Measurements from ENCODE around the gene UXS1.

The UXS1 gene

DNA sequence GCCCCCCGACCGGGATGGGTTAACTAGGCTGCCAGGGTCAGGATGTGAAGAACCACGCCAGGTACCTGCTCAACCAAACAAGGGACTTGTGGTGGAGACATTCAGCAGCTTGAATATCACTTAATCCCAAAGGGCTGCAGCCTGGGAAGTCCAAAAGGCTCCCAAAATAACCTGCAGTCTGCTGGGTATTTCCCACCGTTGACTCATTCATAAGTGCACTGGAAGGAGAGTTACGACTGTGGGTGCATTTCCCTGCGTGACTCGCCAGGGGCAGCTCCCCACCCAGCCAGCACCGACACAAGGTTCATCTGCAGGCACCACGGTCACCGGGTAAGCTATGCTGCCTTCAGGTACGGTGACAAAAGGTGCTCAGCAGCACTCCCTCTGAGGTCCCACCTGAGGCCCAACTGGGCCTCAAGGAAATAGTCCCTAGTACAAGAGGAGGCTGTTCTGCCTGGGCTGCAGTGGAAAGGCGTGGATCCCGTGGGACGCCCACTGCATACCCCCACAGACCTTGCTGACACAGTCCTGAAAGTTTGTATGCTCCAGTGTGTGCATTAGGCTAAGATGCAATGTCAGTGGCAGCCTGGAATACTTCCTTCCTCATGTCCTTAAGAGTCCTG, 86.5 kb downstream of the UXS1 start:
- in situ Hi-C loops (cut with MboI; ENCODE audit: low pct_unique_long_range_greater_than_20kb, low sequenced_read_pairs, unreplicated experiment) = loop anchor here (25.0 kb wide), 1 partner anchor 430 kb away; no protein-coding TSS in a partner anchor
- DNase-seq (ENCODE audit: low spot score) = peak; percentile 73
- TF ChIP-seq, protein P1, sequence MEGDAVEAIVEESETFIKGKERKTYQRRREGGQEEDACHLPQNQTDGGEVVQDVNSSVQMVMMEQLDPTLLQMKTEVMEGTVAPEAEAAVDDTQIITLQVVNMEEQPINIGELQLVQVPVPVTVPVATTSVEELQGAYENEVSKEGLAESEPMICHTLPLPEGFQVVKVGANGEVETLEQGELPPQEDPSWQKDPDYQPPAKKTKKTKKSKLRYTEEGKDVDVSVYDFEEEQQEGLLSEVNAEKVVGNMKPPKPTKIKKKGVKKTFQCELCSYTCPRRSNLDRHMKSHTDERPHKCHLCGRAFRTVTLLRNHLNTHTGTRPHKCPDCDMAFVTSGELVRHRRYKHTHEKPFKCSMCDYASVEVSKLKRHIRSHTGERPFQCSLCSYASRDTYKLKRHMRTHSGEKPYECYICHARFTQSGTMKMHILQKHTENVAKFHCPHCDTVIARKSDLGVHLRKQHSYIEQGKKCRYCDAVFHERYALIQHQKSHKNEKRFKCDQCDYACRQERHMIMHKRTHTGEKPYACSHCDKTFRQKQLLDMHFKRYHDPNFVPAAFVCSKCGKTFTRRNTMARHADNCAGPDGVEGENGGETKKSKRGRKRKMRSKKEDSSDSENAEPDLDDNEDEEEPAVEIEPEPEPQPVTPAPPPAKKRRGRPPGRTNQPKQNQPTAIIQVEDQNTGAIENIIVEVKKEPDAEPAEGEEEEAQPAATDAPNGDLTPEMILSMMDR (IDR thresholded peaks at IDR 0.05; ENCODE audit: extremely low read depth, insufficient read depth, missing control alignments) = peak; percentile 42

DNA sequence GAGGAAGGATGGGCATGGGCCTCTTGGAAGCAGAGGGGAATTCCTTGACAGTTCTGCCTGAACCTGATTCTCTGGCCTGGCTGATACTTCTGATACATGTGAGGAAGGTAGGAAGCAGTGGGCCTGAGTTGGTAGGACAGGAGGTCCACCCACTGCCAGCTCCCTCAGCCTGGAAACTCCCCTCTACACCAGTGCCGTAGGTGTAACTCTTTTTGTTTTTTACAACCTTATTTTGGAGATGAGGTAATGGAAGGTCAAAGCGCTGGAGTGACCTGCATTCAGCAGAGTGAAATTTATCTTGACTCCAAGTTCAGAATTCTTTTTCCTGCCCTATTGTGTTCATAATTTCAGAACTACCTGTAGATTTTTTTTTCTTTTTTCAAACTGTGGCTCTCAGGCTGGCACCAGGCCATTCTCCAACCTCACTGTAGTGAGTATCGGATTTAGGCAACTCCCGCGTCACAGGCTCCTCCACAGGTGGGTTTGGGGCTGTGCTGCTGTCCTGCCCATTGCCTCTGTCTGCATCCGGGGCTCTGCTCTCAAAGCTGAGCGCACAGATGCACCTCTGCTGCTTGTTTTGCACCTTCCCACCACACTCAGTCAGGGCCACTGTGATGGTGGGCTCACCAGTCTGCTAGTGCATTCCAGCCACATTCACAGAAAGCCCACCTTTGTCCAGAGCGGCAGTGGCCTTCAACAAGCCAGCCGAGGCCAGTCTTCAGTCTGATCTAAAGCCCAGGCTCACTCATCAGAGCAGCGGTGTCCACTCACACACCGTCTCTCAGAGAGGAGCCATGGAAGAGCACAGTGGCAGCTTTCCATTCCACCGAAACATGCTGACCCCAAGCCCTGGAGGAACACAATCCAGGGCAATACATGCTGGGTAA, 87.2 kb downstream of the UXS1 start:
- in situ Hi-C loops (cut with MboI; ENCODE audit: low pct_unique_long_range_greater_than_20kb, low sequenced_read_pairs, unreplicated experiment) = loop anchor here (25.0 kb wide), 1 partner anchor 430 kb away; no protein-coding TSS in a partner anchor
- TF ChIP-seq, protein P1 (IDR thresholded peaks at IDR 0.05; ENCODE audit: extremely low read depth, insufficient read depth, missing control alignments) = no peak
- DNase-seq (ENCODE audit: low spot score) = peak; percentile 49

DNA sequence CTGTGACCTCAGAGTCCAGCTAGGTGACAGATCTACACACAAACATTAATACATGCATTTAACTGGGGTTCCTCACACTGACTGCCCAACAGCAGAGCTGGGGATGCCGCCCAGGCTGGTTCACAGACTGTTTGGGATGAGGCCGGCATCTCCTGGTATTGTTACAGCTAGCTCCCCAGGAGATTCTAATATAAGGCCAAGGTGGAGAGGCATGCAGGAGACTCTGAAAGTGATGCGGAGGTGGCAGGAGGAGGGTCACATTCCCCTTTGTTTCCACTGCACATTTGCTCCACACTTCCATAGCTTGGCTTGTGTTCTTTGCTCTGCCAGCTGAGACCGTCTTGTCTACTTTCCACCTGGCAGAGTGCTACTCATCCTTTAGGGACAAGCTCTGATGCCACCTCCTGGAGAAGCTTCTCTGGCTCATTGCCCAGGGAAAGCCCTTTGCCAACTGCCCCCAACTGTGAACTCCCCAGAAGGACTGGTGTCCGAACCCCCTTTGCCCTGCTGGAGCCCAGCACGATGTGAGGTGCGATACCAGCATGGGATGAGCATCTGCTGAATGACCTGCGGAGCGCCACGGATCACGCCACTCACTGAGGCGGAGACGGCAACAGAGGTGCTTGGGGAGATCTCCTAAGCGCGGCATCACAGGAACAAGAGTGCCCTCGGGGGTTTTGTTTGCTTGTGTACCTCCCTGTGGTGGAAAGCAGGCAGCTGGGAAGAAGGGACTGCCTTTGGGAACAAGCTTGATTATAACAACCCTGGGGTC, 88.8 kb downstream of the UXS1 start:
- DNase-seq (ENCODE audit: low spot score) = no peak
- TF ChIP-seq, protein P1 (IDR thresholded peaks at IDR 0.05; ENCODE audit: extremely low read depth, insufficient read depth, missing control alignments) = no peak
- in situ Hi-C loops (cut with MboI; ENCODE audit: low pct_unique_long_range_greater_than_20kb, low sequenced_read_pairs, unreplicated experiment) = loop anchor here (25.0 kb wide), 1 partner anchor 432 kb away; no protein-coding TSS in a partner anchor

DNA sequence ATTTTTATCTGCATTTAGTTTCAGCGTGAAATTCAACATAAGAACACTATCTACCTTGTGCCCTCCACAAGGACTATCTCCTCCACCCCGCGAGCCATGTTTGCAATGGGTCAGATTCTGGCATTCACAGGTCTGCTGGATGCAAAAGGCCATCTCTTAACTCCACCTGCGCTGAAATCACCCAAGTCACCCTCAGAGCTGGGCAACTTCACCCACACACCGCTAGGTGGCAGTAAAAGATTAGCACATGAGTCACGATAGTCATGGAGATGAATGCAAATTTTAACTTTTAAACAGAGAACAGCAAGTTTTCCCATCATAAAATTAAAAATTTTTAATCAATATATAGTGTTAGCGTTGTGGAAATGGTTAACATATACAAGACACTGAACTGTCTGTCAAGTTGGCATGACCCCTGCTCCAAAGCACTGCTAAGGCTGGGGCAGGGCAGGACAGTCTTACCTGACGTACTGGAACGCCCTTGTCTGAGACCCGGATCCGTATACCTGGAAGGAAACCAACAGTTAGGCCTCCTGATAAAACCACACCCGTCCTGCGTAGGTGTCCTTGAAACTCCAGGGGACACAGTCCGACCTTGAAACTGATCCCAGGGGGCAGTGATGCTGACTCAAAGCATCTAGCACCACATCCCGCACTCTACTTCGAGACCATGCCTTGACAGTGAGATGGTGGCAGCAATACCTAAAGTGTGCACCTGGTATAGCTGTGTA, 89.6 kb downstream of the UXS1 start:
- DNase-seq (ENCODE audit: low spot score) = peak; percentile 78
- in situ Hi-C loops (cut with MboI; ENCODE audit: low pct_unique_long_range_greater_than_20kb, low sequenced_read_pairs, unreplicated experiment) = loop anchor here (25.0 kb wide), 1 partner anchor 433 kb away; no protein-coding TSS in a partner anchor
- TF ChIP-seq, protein P1 (IDR thresholded peaks at IDR 0.05; ENCODE audit: extremely low read depth, insufficient read depth, missing control alignments) = peak; percentile 92

GRCh38 chr2:106099691-106100090, 94.4 kb downstream of the UXS1 start:
- in situ Hi-C loops (cut with MboI; ENCODE audit: low pct_unique_long_range_greater_than_20kb, low sequenced_read_pairs, unreplicated experiment) = loop anchor here (25.0 kb wide), 2 partner anchors 438 to 512 kb away; no protein-coding TSS in a partner anchor
- TF ChIP-seq, protein P1 (IDR thresholded peaks at IDR 0.05; ENCODE audit: extremely low read depth, insufficient read depth, missing control alignments) = no peak
- DNase-seq (ENCODE audit: low spot score) = no peak

Measured in GM13977 (cell line).